HepG2 (cell line): Measurements from ENCODE around the gene GLYATL1B.
"Not testable (repeated sequence)": the region's sequence is repeated elsewhere in the genome, so short reads cannot be mapped to it uniquely, and the experiment has no call there.

Experiments used
- KDM4B ChIP-seq: sonication (generic); formaldehyde crosslinking; IDR thresholded peaks from 2 replicates; pipeline ENCODE4 v1.4.0; 2020; ENCODE audit warnings: missing genetic modification reagents
- KLF16 ChIP-seq, 2 experiments: sonication (generic) in 1 of 2; formaldehyde crosslinking in 1 of 2; IDR thresholded peaks; 2 replicates each; pipeline versions ENCODE4 v1.6.1 to v1.8.0; 2016 to 2023; ENCODE audit warnings: missing genetic modification reagents in 2 of 2, missing compliant biosample characterization in 1 of 2
- NPAS2 ChIP-seq: sonication (generic); formaldehyde crosslinking; IDR thresholded peaks from 2 replicates; pipeline ENCODE4 v1.8.0; 2022; ENCODE audit warnings: mild to moderate bottlenecking, missing genetic modification reagents, borderline replicate concordance
- PHF20 ChIP-seq: sonication (generic); formaldehyde crosslinking; IDR thresholded peaks from 2 replicates; pipeline ENCODE4 v1.5.0; 2020; ENCODE audit warnings: mild to moderate bottlenecking, missing genetic modification reagents
- ZBTB7B ChIP-seq: sonication (generic); formaldehyde crosslinking; IDR thresholded peaks from 2 replicates; pipeline ENCODE4 v1.4.0; 2020; ENCODE audit warnings: missing genetic modification reagents
- ZC3H13 ChIP-seq: sonication (generic); formaldehyde crosslinking; IDR thresholded peaks from 2 replicates; pipeline ENCODE4 v1.8.1; 2023; ENCODE audit warnings: mild to moderate bottlenecking, missing genetic modification reagents, moderate library complexity

DNA sequence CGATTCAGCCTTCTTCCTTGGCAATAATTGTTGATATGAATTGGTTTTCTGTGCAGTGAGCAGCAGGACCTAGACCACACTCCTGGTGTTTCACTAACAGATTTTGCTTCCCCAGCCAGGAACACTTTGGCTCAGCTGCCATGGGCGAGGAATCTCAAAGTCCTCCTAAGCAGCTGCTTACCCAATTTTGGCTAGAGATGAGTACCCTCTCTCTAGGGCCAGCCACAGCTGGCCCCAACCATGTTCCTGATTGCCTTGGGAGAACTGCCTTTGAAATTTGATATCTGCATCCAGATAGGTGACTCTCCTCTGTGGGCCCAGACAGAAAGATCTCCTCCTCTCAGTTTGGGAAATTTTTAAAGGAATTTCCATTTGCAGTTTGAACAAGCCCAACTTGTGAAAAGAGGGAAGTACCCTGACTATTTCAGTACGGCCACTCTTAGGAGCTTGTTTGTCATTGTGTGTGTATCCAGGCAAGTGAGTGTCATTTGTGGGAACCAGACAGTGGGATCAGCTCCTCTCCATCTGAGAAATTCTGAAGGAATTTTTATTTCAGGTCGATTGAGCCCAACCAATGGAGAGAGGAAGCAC is 4.6 kb upstream of the GLYATL1B start:
- not testable (repeated sequence) for TF ChIP-seq KLF16 (CRISPR knock-in tag; IDR thresholded peaks at IDR 0.05); PHF20 (CRISPR knock-in tag); NPAS2 (CRISPR knock-in tag); KDM4B (CRISPR knock-in tag); ZC3H13 (CRISPR knock-in tag); ZBTB7B (CRISPR knock-in tag)
